Neural progenitor cell (in vitro differentiated cells): ENCODE measurements around the gene CASP9. TPM values are rescaled to one million over a fixed set of nuclear protein-coding genes. Genes with fewer than 3 reads are reported as not detected.
A peak's percentile ranks its signal among the peaks of the same experiment; 100 is the strongest.

Experiments
- DNase-seq: peaks from one replicate; pipeline ENCODE4 v3.0.0-alpha.2; 2016; ENCODE audit warnings: low spot score
- H2AFZ ChIP-seq: fragments of 200-600 bp; sonication (generic); replicated peaks from 2 replicates; pipeline ENCODE4 v1.6.1; 2016; ENCODE audit warnings: antibody characterized with exemption
- H3F3A ChIP-seq: fragments of 200-600 bp; sonication (generic); 2 replicates; pipeline ENCODE4 v1.6.1; 2016; ENCODE audit warnings: antibody characterized with exemption, low read depth
- H3K27ac ChIP-seq: fragments of 200-600 bp; sonication (generic); 2 replicates; pipeline ENCODE4 v1.5.1; 2016; ENCODE audit warnings: mild to moderate bottlenecking
- H3K27me3 ChIP-seq: fragments of 200-600 bp; sonication (generic); 2 replicates; pipeline ENCODE4 v1.6.1; 2016; ENCODE audit warnings: mild to moderate bottlenecking, moderate library complexity
- H3K36me3 ChIP-seq: fragments of 200-600 bp; sonication (generic); 2 replicates; pipeline ENCODE4 v1.5.1; 2016
- H3K4me1 ChIP-seq: fragments of 200-600 bp; sonication (generic); 2 replicates; pipeline ENCODE4 v1.6.1; 2016; ENCODE audit warnings: mixed run types
- H3K4me2 ChIP-seq: fragments of 200-600 bp; sonication (generic); 2 replicates; pipeline ENCODE4 v1.6.1; 2016
- H3K4me3 ChIP-seq: fragments of 200-600 bp; sonication (generic); 2 replicates; pipeline ENCODE4 v1.5.1; 2016
- H3K79me2 ChIP-seq: fragments of 200-600 bp; sonication (generic); 2 replicates; pipeline ENCODE4 v1.6.1; 2016; ENCODE audit warnings: low read depth
- H3K9ac ChIP-seq: fragments of 200-600 bp; sonication (generic); 2 replicates; pipeline ENCODE4 v1.6.1; 2016
- H3K9me3 ChIP-seq: fragments of 200-600 bp; sonication (generic); 2 replicates; pipeline ENCODE4 v1.5.1; 2016; ENCODE audit warnings: low read depth
- H4K20me1 ChIP-seq: fragments of 200-600 bp; sonication (generic); 2 replicates; pipeline ENCODE4 v1.6.1; 2016; ENCODE audit warnings: low read depth
- H3K27ac Mint-ChIP-seq: 3 replicates; pipeline ENCODE4 v1.8.0; 2021; ENCODE audit warnings: mixed read lengths
- H3K27me3 Mint-ChIP-seq: 2 replicates; pipeline ENCODE4 v1.8.0; 2022; ENCODE audit warnings: low read depth, mild to moderate bottlenecking, inconsistent platforms, moderate library complexity, mixed read lengths; ENCODE audit not compliant: insufficient read depth
- H3K36me3 Mint-ChIP-seq: 3 replicates; pipeline ENCODE4 v1.8.0; 2021; ENCODE audit warnings: mixed read lengths
- H3K4me1 Mint-ChIP-seq: 3 replicates; pipeline ENCODE4 v1.8.0; 2021; ENCODE audit warnings: mixed read lengths
- H3K4me3 Mint-ChIP-seq: 3 replicates; pipeline ENCODE4 v1.8.0; 2021; ENCODE audit warnings: mild to moderate bottlenecking, moderate library complexity, mixed read lengths
- H3K9me3 Mint-ChIP-seq: 3 replicates; pipeline ENCODE4 v1.8.0; 2020; ENCODE audit warnings: mixed read lengths
- EZH2 ChIP-seq: fragments of 200-600 bp; sonication (generic); IDR thresholded peaks from 2 replicates; pipeline ENCODE4 v1.6.1; 2017; ENCODE audit warnings: antibody characterized with exemption, mild to moderate bottlenecking, moderate library complexity
- EZH2phosphoT487 ChIP-seq: fragments of 200-600 bp; sonication (generic); IDR thresholded peaks from 2 replicates; pipeline ENCODE4 v1.6.1; 2017; ENCODE audit warnings: antibody characterized with exemption
- small RNA-seq: library from RNA; depleted of rRNA; stranded (forward); fragments of <200 nt; gene quantifications from one replicate; pipeline ENCODE3, GENCODE V24; 2015
- total RNA-seq: library from RNA; depleted of rRNA; stranded (reverse); fragments of >200 nt; gene quantifications from 2 replicates; pipeline ENCODE4 v1.2.3, GENCODE V29; 2015; ENCODE audit warnings: low replicate concordance
- TF ChIP-seq, protein P1 (sequence below): fragments of 200-600 bp; sonication (generic); IDR thresholded peaks from 2 replicates; pipeline ENCODE4 v1.5.1; 2017; ENCODE audit warnings: antibody characterized with exemption, mild to moderate bottlenecking

The CASP9 gene
- total RNA-seq, 1 donor from 2014 or later = 12.4 TPM

DNA sequence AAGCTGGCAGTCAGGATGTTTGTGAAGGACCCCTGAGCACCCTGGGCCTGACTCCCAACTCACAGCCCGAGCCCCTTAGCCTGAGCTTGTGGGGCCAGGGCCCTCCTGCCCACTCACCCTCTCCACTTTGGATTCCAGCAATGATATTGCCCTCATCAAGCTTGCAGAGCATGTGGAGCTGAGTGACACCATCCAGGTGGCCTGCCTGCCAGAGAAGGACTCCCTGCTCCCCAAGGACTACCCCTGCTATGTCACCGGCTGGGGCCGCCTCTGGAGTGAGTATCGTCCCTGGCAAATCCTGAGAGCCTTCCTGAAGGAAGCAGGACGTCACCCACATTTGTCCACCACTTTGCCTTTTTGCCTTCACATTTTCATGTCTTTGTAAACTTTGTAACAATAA is 80.7 kb downstream of the CASP9 start:
- Histone ChIP-seq H3K79me2 (no peaks in the 10 kb centered on the region), H3K4me3 (no peak overlapping the region), H3K4me1 (no peaks in the 10 kb centered on the region), H3K9me3 (no peaks in the 10 kb centered on the region), H3K27me3 (no peaks in the 10 kb centered on the region), H3K4me2 (no peak overlapping the region), H3K9ac (no peak overlapping the region), H3K27ac (no peak overlapping the region), H3F3A (no peaks in the 10 kb centered on the region), H2AFZ (no peak overlapping the region), H4K20me1 (no peaks in the 10 kb centered on the region), H3K36me3 (no peaks in the 10 kb centered on the region)
- no peaks in the 10 kb centered on the region for H3K36me3 Mint-ChIP-seq
- H3K27me3 Mint-ChIP-seq = peaks cover 16% of the 10 kb centered on the region
- TF ChIP-seq EZH2phosphoT487 (no peak), EZH2 (no peak)
- TF ChIP-seq, protein P1, sequence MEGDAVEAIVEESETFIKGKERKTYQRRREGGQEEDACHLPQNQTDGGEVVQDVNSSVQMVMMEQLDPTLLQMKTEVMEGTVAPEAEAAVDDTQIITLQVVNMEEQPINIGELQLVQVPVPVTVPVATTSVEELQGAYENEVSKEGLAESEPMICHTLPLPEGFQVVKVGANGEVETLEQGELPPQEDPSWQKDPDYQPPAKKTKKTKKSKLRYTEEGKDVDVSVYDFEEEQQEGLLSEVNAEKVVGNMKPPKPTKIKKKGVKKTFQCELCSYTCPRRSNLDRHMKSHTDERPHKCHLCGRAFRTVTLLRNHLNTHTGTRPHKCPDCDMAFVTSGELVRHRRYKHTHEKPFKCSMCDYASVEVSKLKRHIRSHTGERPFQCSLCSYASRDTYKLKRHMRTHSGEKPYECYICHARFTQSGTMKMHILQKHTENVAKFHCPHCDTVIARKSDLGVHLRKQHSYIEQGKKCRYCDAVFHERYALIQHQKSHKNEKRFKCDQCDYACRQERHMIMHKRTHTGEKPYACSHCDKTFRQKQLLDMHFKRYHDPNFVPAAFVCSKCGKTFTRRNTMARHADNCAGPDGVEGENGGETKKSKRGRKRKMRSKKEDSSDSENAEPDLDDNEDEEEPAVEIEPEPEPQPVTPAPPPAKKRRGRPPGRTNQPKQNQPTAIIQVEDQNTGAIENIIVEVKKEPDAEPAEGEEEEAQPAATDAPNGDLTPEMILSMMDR = no peak
- H3K27ac Mint-ChIP-seq = no peak overlapping the region
- no peak for DNase-seq
- no peaks in the 10 kb centered on the region for H3K9me3 Mint-ChIP-seq
- H3K4me3 Mint-ChIP-seq = no peak overlapping the region
- peaks cover 2% of the 10 kb centered on the region for H3K4me1 Mint-ChIP-seq

DNA sequence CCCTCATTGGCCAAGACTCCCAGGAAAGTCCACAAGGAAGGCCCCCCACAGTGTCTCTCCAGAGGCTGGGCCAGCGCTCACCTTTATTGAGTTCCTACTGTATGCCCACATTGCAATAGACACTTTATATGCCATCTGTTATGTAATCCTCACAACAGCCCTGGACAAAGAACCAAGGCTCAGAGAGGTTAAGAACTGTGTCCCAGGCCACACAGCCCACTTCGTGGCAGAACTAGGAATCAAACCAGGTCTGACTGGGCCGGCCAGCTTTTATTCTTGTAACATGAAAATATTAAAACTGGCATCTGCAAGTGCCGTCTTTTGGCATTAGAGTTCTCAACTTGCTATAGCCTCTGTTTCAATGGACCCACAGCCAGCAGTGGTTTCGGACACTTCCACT is 81.3 kb downstream of the CASP9 start:
- Histone ChIP-seq H3K4me3 (no peak overlapping the region), H4K20me1 (no peaks in the 10 kb centered on the region), H3K4me1 (no peaks in the 10 kb centered on the region), H3K36me3 (no peaks in the 10 kb centered on the region), H3F3A (no peaks in the 10 kb centered on the region), H3K9ac (no peak overlapping the region), H3K9me3 (no peaks in the 10 kb centered on the region), H2AFZ (no peak overlapping the region), H3K4me2 (no peak overlapping the region), H3K27ac (no peak overlapping the region), H3K27me3 (no peaks in the 10 kb centered on the region), H3K79me2 (no peaks in the 10 kb centered on the region)
- H3K9me3 Mint-ChIP-seq = no peaks in the 10 kb centered on the region
- TF ChIP-seq EZH2phosphoT487 (no peak), EZH2 (no peak)
- TF ChIP-seq, protein P1 = no peak
- peaks cover 2% of the 10 kb centered on the region for H3K4me1 Mint-ChIP-seq
- DNase-seq = no peak
- no peak overlapping the region for H3K4me3 Mint-ChIP-seq
- peaks cover 16% of the 10 kb centered on the region for H3K27me3 Mint-ChIP-seq
- H3K36me3 Mint-ChIP-seq = no peaks in the 10 kb centered on the region
- no peak overlapping the region for H3K27ac Mint-ChIP-seq

DNA sequence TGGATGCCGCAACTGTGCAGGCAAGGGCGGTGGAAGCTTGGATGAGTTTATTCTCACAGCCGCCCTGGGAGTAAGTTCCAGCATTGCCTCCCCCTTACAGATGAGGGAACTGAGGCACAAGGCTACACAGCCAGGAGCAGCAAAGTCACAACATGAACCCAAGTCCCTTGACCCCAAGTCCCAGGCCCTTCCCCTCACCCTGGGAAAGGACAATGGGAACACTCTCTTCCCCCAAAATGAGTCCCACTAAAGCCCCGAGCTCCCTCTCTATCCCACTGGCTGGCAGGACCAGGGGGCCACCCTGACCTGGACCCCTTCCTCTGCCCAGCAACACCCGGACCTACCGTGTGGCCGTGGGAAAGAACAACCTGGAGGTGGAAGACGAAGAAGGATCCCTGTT is 81.9 kb downstream of the CASP9 start:
- Histone ChIP-seq H3K4me1 (no peaks in the 10 kb centered on the region), H4K20me1 (no peaks in the 10 kb centered on the region), H3K9ac (no peak overlapping the region), H3K27ac (no peak overlapping the region), H3K4me2 (no peak overlapping the region), H3K9me3 (no peaks in the 10 kb centered on the region), H3K36me3 (no peaks in the 10 kb centered on the region), H3K4me3 (no peak overlapping the region), H3K79me2 (no peaks in the 10 kb centered on the region), H3F3A (no peaks in the 10 kb centered on the region), H3K27me3 (no peaks in the 10 kb centered on the region), H2AFZ (no peak overlapping the region)
- no peaks in the 10 kb centered on the region for H3K36me3 Mint-ChIP-seq
- peaks cover 5% of the 10 kb centered on the region for H3K4me1 Mint-ChIP-seq
- H3K4me3 Mint-ChIP-seq = no peak overlapping the region
- no peak overlapping the region for H3K27ac Mint-ChIP-seq
- TF ChIP-seq, protein P1 = no peak
- TF ChIP-seq EZH2phosphoT487 (no peak), EZH2 (no peak)
- H3K9me3 Mint-ChIP-seq = no peaks in the 10 kb centered on the region
- H3K27me3 Mint-ChIP-seq = peaks cover 16% of the 10 kb centered on the region
- no peak for DNase-seq

Small RNA genes lying within 50 kb of the gene (small RNA-seq; reads per million reads assigned to genes)
- 0.23 reads per million, percentile 7 among the genes with 10 or more reads in this experiment for gene SCARNA21B

Other genes with a start within 250 kb of the CASP9 start
- gene EFHD2, start 114.3 kb downstream of the CASP9 start, total RNA-seq = 6.5 and 14.5 TPM in 2 replicates
- gene CTRC, start 85.8 kb downstream of the CASP9 start, total RNA-seq = not detected in 2 replicates
- gene CELA2A, start 67.5 kb downstream of the CASP9 start, total RNA-seq = not detected in 2 replicates
- gene CELA2B, start 48.1 kb downstream of the CASP9 start, total RNA-seq = not detected in 2 replicates
- gene DNAJC16, start 2.6 kb upstream of the CASP9 start, total RNA-seq = 24.2 and 33.6 TPM in 2 replicates
- gene AGMAT, start 60.8 kb upstream of the CASP9 start, total RNA-seq = 0.84 and 0.86 TPM in 2 replicates
- gene DDI2, start 93.2 kb upstream of the CASP9 start, total RNA-seq = 23.3 and 23.8 TPM in 2 replicates
- gene PLEKHM2, start 160.1 kb upstream of the CASP9 start, total RNA-seq = 16.7 and 42.2 TPM in 2 replicates
- gene SLC25A34, start 212.0 kb upstream of the CASP9 start, total RNA-seq = 0.34 and 2.2 TPM in 2 replicates
- gene TMEM82, start 218.3 kb upstream of the CASP9 start, total RNA-seq = 0.56 TPM in 1 of 2 replicates, not detected in the other
- 4.7 and 13.0 TPM in 2 replicates for gene FBLIM1, start 234.6 kb upstream of the CASP9 start, total RNA-seq